ENCODE results near the gene TREX2. TPM values are rescaled to one million over a fixed set of nuclear protein-coding genes. Genes with fewer than 3 reads are reported as not detected.

The TREX2 gene
- total and polyA plus RNA-seq, 2 of the 8 experiments (the other 6 are each of a cell fraction or from before 2014, with no cell fraction given): 0.71 to 0.80 TPM

DNA sequence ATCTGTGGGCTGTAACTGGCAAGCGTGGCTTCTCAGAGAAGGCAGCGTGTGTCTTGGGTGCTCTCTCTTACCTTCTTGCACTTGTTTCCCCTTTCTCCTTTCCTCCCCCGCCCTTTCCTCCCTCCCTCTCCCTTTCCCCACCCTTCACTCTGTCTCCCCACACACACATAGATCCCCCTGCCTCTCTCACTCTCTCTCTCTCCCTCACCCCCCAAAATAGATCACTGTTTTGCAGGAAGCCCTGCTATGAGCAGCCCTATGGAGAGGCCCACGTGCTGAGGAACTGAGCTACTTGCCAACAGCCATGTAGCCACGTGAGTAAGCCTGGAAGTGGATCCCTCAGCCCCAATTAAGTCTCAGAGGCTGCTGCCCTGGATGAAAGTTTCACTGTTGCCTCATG, 40.4 kb downstream of the TREX2 start:
- POLR2A ChIA-PET (ENCODE audit: partially characterized antibody): no interaction called here
- TF ChIP-seq JUND (IDR thresholded peaks at IDR 0.05; ENCODE audit: low read length) (no peak), KDM4A (IDR thresholded peaks at IDR 0.05; ENCODE audit: low read depth, low read length, severe bottlenecking) (no peak)

More for the DNA sequence above, 40.4 kb downstream of the TREX2 start:
- 67% methylated on average over 1 of the region's 5 CpGs; no CpG with 5 or more reads in 1 of the 2 experiments for WGBS, 2 experiments (ENCODE audit: extremely low coverage in 1 of 2, insufficient coverage in 1 of 2, insufficient read length in 1 of 2, insufficient replicate concordance in 2 of 2, low coverage in 1 of 2, low lambda C conversion rate in 2 of 2, missing lambda C conversion rate in 1 of 2)
- Histone ChIP-seq H4K8ac (ENCODE audit: extremely low read depth, insufficient read depth, low read length) (no peak overlapping the region), H2BK12ac (ENCODE audit: low read depth, low read length) (no peak overlapping the region), H4K20me1 (replicated peaks in 1 of 2; ENCODE audit: control insufficient read depth in 1 of 2, insufficient read depth in 2 of 2, low read length in 2 of 2) (no peaks in the 10 kb centered on the region), H2AK5ac (ENCODE audit: low read depth, low read length) (no peak overlapping the region), H3K9me3 (ENCODE audit: insufficient read depth in 2 of 2, low read depth in 1 of 2, low read length in 1 of 2) (no peaks in the 10 kb centered on the region; a peak in 1 of 4 replicates), H3K4me3 (ENCODE audit: extremely low read depth in 1 of 4, insufficient read depth in 2 of 4, low read depth in 3 of 4, low read length in 4 of 4) (no peak overlapping the region), H3K79me2 (ENCODE audit: control insufficient read depth in 1 of 2, insufficient read depth in 2 of 2, low read length in 2 of 2) (no peaks in the 10 kb centered on the region), H3K4me2 (ENCODE audit: insufficient read depth in 1 of 2, low read depth in 2 of 2, low read length in 2 of 2) (no peak overlapping the region), H3K36me3 (ENCODE audit: control insufficient read depth in 2 of 4, insufficient read depth in 4 of 4, low read length in 3 of 4) (no peaks in the 10 kb centered on the region), H3K27me3 (replicated peaks in 1 of 4; ENCODE audit: control insufficient read depth in 3 of 4, extremely low read depth in 1 of 4, insufficient read depth in 3 of 4, low read length in 3 of 4) (peaks cover 0 to 2% (median under 1%) of the 10 kb centered on the region in 4 experiments; a peak in 3 of 7 replicates), H2BK120ac (replicated peaks; ENCODE audit: low read depth, low read length) (no peak overlapping the region), H3K27ac (ENCODE audit: low read depth, low read length) (no peak overlapping the region), H3K4me1 (replicated peaks in 1 of 4; ENCODE audit: control insufficient read depth in 3 of 4, insufficient read depth in 4 of 4, low read length in 3 of 4) (no peaks in the 10 kb centered on the region), H3K79me1 (ENCODE audit: low read depth, low read length) (no peaks in the 10 kb centered on the region), H3K14ac (ENCODE audit: insufficient read length) (no peak overlapping the region), H4K91ac (replicated peaks; ENCODE audit: insufficient read length, low read length) (no peak overlapping the region), H2AFZ (ENCODE audit: low read length) (no peak overlapping the region), H3K4ac (replicated peaks; ENCODE audit: insufficient read length, low read depth, low read length) (no peak overlapping the region), H3K23me2 (ENCODE audit: low read depth, low read length) (no peaks in the 10 kb centered on the region), H2BK15ac (ENCODE audit: low read length) (no peak overlapping the region), H3K56ac (replicated peaks; ENCODE audit: insufficient read length, low read depth, low read length) (no peak overlapping the region), H3K18ac (ENCODE audit: extremely low read depth, low read length) (no peak overlapping the region), H2BK20ac (ENCODE audit: low read length) (no peak overlapping the region), H4K5ac (ENCODE audit: insufficient read length, low read depth, low read length) (no peak overlapping the region), H3K9ac (replicated peaks in 1 of 4; ENCODE audit: extremely low read depth in 1 of 4, low read depth in 3 of 4, low read length in 3 of 4) (no peak overlapping the region), H3K23ac (ENCODE audit: insufficient read length) (no peak overlapping the region), H2BK5ac (ENCODE audit: low read depth, low read length) (no peak overlapping the region)
- DNase-seq (ENCODE audit: low read depth in 1 of 2, low spot score in 2 of 2) (no peak), FAIRE-seq (no peak)
- CTCF ChIA-PET (ENCODE audit: partially characterized antibody): interaction anchor here (1.2 to 1.6 kb wide), 5 partner anchors 12 to 102 kb away, joined by 3 to 6 read pairs (median 3); no protein-coding TSS in a partner anchor

Data from H1 (cell line).